Activated T-cell treated with anti-CD3 and anti-CD28 coated beads, Interleukin-2, amount 50 U/mL, for 24 hours (primary cell): ENCODE results near the gene CACNG8.

ENCODE experiments used
- DNase-seq: peaks from one replicate; pipeline ENCODE4 v3.0.0-alpha.2; 2020
- H3K27ac Mint-ChIP-seq: 2 replicates; pipeline ENCODE4 v1.8.0; 2020; ENCODE audit warnings: mild to moderate bottlenecking, mixed read lengths
- H3K27me3 Mint-ChIP-seq: 2 replicates; pipeline ENCODE4 v1.8.0; 2020; ENCODE audit warnings: mixed read lengths
- H3K36me3 Mint-ChIP-seq: 2 replicates; pipeline ENCODE4 v1.8.0; 2020; ENCODE audit warnings: low read depth, mixed read lengths
- H3K4me1 Mint-ChIP-seq: 2 replicates; pipeline ENCODE4 v1.8.0; 2020; ENCODE audit warnings: low read depth, mixed read lengths
- H3K4me3 Mint-ChIP-seq: 2 replicates; pipeline ENCODE4 v1.8.0; 2020; ENCODE audit warnings: mild to moderate bottlenecking, moderate library complexity, mixed read lengths
- H3K9me3 Mint-ChIP-seq: 2 replicates; pipeline ENCODE4 v1.8.0; 2020; ENCODE audit warnings: mixed read lengths

The CACNG8 gene

GRCh38 chr19:53978975-53979801 lies 16.5 kb downstream of the CACNG8 start:
- no peaks in the 10 kb centered on the region for H3K9me3 Mint-ChIP-seq
- H3K4me3 Mint-ChIP-seq: peak overlapping the region; percentile 54
- H3K4me1 Mint-ChIP-seq: peaks cover 31% of the 10 kb centered on the region
- peaks cover 68% of the 10 kb centered on the region for H3K27me3 Mint-ChIP-seq
- H3K27ac Mint-ChIP-seq: no peak overlapping the region
- no peaks in the 10 kb centered on the region for H3K36me3 Mint-ChIP-seq
- no peak for DNase-seq

GRCh38 chr19:53980539-53981375 lies 18.0 kb downstream of the CACNG8 start:
- H3K36me3 Mint-ChIP-seq: no peaks in the 10 kb centered on the region
- H3K4me3 Mint-ChIP-seq: peak overlapping the region; percentile 54
- H3K9me3 Mint-ChIP-seq: no peaks in the 10 kb centered on the region
- peaks cover 31% of the 10 kb centered on the region for H3K4me1 Mint-ChIP-seq
- peaks cover 58% of the 10 kb centered on the region for H3K27me3 Mint-ChIP-seq
- DNase-seq: no peak
- no peak overlapping the region for H3K27ac Mint-ChIP-seq

- Mint-ChIP-seq H3K27me3 (peaks cover 51% of the 10 kb centered on the region), H3K9me3 (no peaks in the 10 kb centered on the region), H3K4me3 (peak overlapping the region; percentile 18)
Measured at GRCh38 chr19:53981376-53981951, 18.7 kb downstream of the CACNG8 start.

GRCh38 chr19:53982001-53982451 lies 19.3 kb downstream of the CACNG8 start:
- H3K36me3 Mint-ChIP-seq: no peaks in the 10 kb centered on the region
- H3K4me1 Mint-ChIP-seq: peaks cover 31% of the 10 kb centered on the region
- no peak overlapping the region for H3K27ac Mint-ChIP-seq
- H3K4me3 Mint-ChIP-seq: no peak overlapping the region
- no peaks in the 10 kb centered on the region for H3K9me3 Mint-ChIP-seq
- H3K27me3 Mint-ChIP-seq: peaks cover 46% of the 10 kb centered on the region
- no peak for DNase-seq

More at GRCh38 chr19:53981376-53981951, 18.7 kb downstream of the CACNG8 start:
- no peak overlapping the region for H3K27ac Mint-ChIP-seq
- DNase-seq: no peak
- H3K4me1 Mint-ChIP-seq: peaks cover 31% of the 10 kb centered on the region
- H3K36me3 Mint-ChIP-seq: no peaks in the 10 kb centered on the region

- H3K27ac Mint-ChIP-seq: no peak overlapping the region
- no peaks in the 10 kb centered on the region for H3K36me3 Mint-ChIP-seq
- peaks cover 28% of the 10 kb centered on the region for H3K4me1 Mint-ChIP-seq
Measured at GRCh38 chr19:53982611-53983010, 19.9 kb downstream of the CACNG8 start.

GRCh38 chr19:53983457-53984289 lies 20.9 kb downstream of the CACNG8 start:
- Mint-ChIP-seq H3K4me3 (no peak overlapping the region), H3K27ac (no peak overlapping the region), H3K4me1 (peaks cover 20% of the 10 kb centered on the region), H3K27me3 (peaks cover 34% of the 10 kb centered on the region), H3K36me3 (no peaks in the 10 kb centered on the region), H3K9me3 (no peaks in the 10 kb centered on the region)
- DNase-seq: no peak

More at GRCh38 chr19:53982611-53983010, 19.9 kb downstream of the CACNG8 start:
- DNase-seq: no peak
- peaks cover 41% of the 10 kb centered on the region for H3K27me3 Mint-ChIP-seq
- H3K9me3 Mint-ChIP-seq: no peaks in the 10 kb centered on the region
- no peak overlapping the region for H3K4me3 Mint-ChIP-seq

GRCh38 chr19:53985863-53986262 lies 23.1 kb downstream of the CACNG8 start:
- peaks cover 23% of the 10 kb centered on the region for H3K27me3 Mint-ChIP-seq
- H3K9me3 Mint-ChIP-seq: no peaks in the 10 kb centered on the region
- no peak overlapping the region for H3K4me3 Mint-ChIP-seq
- no peaks in the 10 kb centered on the region for H3K36me3 Mint-ChIP-seq
- H3K4me1 Mint-ChIP-seq: peaks cover 6% of the 10 kb centered on the region
- H3K27ac Mint-ChIP-seq: no peak overlapping the region
- DNase-seq: no peak

GRCh38 chr19:53988981-53989380 lies 26.2 kb downstream of the CACNG8 start:
- no peak for DNase-seq
- Mint-ChIP-seq H3K27ac (no peak overlapping the region), H3K9me3 (no peaks in the 10 kb centered on the region), H3K4me3 (no peak overlapping the region), H3K36me3 (no peaks in the 10 kb centered on the region), H3K4me1 (peaks cover 5% of the 10 kb centered on the region), H3K27me3 (peaks cover 37% of the 10 kb centered on the region)

GRCh38 chr19:53989600-53990533 lies 27.1 kb downstream of the CACNG8 start:
- no peak for DNase-seq
- H3K27me3 Mint-ChIP-seq: peaks cover 46% of the 10 kb centered on the region
- no peaks in the 10 kb centered on the region for H3K9me3 Mint-ChIP-seq
- no peak overlapping the region for H3K4me3 Mint-ChIP-seq
- H3K27ac Mint-ChIP-seq: no peak overlapping the region
- peaks cover 5% of the 10 kb centered on the region for H3K4me1 Mint-ChIP-seq
- H3K36me3 Mint-ChIP-seq: no peaks in the 10 kb centered on the region

GRCh38 chr19:53991224-53992113 lies 28.7 kb downstream of the CACNG8 start, which contains the start of gene CACNG6:
CACNG6 (plus strand) TSS chr19:53991637; CDS start chr19:53992878, 1,241 bp downstream.
- Mint-ChIP-seq H3K4me1 (peaks cover 5% of the 10 kb centered on the region), H3K36me3 (no peaks in the 10 kb centered on the region), H3K27ac (no peak within 1 kb of the TSS), H3K4me3 (no peak within 1 kb of the TSS), H3K9me3 (no peaks in the 10 kb centered on the region), H3K27me3 (peaks cover 62% of the 10 kb centered on the region)
- DNase-seq: no peak

GRCh38 chr19:53992211-53992610 lies 29.5 kb downstream of the CACNG8 start:
- H3K36me3 Mint-ChIP-seq: no peaks in the 10 kb centered on the region
- no peak for DNase-seq
- peaks cover 5% of the 10 kb centered on the region for H3K4me1 Mint-ChIP-seq
- H3K27ac Mint-ChIP-seq: no peak overlapping the region
- H3K4me3 Mint-ChIP-seq: no peak overlapping the region
- peaks cover 64% of the 10 kb centered on the region for H3K27me3 Mint-ChIP-seq
- H3K9me3 Mint-ChIP-seq: no peaks in the 10 kb centered on the region

- Mint-ChIP-seq H3K9me3 (no peaks in the 10 kb centered on the region), H3K27me3 (peaks cover 69% of the 10 kb centered on the region), H3K27ac (no peak overlapping the region), H3K4me1 (peaks cover 5% of the 10 kb centered on the region), H3K4me3 (no peak overlapping the region), H3K36me3 (no peaks in the 10 kb centered on the region)
- DNase-seq: no peak
Measured at GRCh38 chr19:53992815-53993214, 30.1 kb downstream of the CACNG8 start.
